Parathyroid adenoma (tissue), 2 donors: ENCODE data around the gene GATB.

Experiments
- H2AFZ ChIP-seq: fragments of 300-600 bp; sonication (generic); one replicate; pipeline ENCODE4 v1.7.0; 2017; ENCODE audit warnings: antibody characterized with exemption, mild to moderate bottlenecking
- H3K27ac ChIP-seq: fragments of 300-600 bp; sonication (generic); one replicate; pipeline ENCODE4 v1.7.0; 2017
- H3K27me3 ChIP-seq: fragments of 300-600 bp; sonication (generic); one replicate; pipeline ENCODE4 v1.7.0; 2017; ENCODE audit warnings: low read length; ENCODE audit not compliant: control insufficient read depth, insufficient read depth
- H3K36me3 ChIP-seq: fragments of 300-600 bp; sonication (generic); one replicate; pipeline ENCODE4 v1.7.0; 2017; ENCODE audit warnings: low read length; ENCODE audit not compliant: control insufficient read depth, insufficient read depth
- H3K4me1 ChIP-seq: fragments of 300-600 bp; sonication (generic); one replicate; pipeline ENCODE4 v1.7.0; 2017; ENCODE audit warnings: control low read depth
- H3K4me2 ChIP-seq: fragments of 300-600 bp; sonication (generic); one replicate; pipeline ENCODE4 v1.7.0; 2017; ENCODE audit warnings: low read length
- H3K4me3 ChIP-seq: fragments of 300-600 bp; sonication (generic); one replicate; pipeline ENCODE4 v1.7.0; 2017; ENCODE audit warnings: low read depth, low read length
- H3K79me2 ChIP-seq: fragments of 300-600 bp; sonication (generic); one replicate; pipeline ENCODE4 v1.7.0; 2017; ENCODE audit warnings: control low read depth
- H3K9ac ChIP-seq: fragments of 300-600 bp; sonication (generic); one replicate; pipeline ENCODE4 v1.7.0; 2017; ENCODE audit warnings: mild to moderate bottlenecking
- H3K9me3 ChIP-seq: fragments of 300-600 bp; sonication (generic); one replicate; pipeline ENCODE4 v1.7.0; 2017; ENCODE audit warnings: low read length; ENCODE audit not compliant: control insufficient read depth
- CTCF ChIP-seq: fragments of 300-600 bp; sonication (generic); IDR thresholded peaks from one replicate; pipeline ENCODE4 v1.7.0; 2017; ENCODE audit warnings: antibody characterized with exemption, mild to moderate bottlenecking
- donor health status: primary hyperparathyroidism.

The GATB gene

GRCh38 chr4:151687021-151687640 lies 73.7 kb downstream of the GATB start:
- no peak for TF ChIP-seq CTCF
- no peaks in the 10 kb centered on the region for H3K27me3 ChIP-seq

DNA sequence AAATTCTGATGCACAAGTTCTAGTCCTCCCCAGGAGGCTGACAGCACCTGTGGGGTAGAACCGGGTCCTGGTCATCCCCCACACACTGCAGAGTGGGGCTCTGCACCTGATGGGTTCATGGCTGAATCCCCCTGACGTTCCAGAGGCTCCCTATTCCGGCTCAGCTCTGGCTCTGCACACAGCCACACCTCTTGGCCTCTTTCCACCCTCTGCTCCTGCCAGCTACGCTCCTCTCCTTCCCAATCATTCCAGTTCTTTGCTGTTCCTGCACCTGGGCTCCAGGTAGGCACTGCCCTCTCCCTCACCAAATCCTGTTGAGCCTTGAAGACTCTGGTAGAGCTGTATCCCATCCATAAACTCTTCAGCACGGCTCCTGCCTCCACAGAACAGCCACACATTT lies 75.5 kb downstream of the GATB start:
- no peaks in the 10 kb centered on the region for H3K27me3 ChIP-seq
- H3K4me1 ChIP-seq = peaks cover 3% of the 10 kb centered on the region
- no peaks in the 10 kb centered on the region for H3K36me3 ChIP-seq
- H3K9me3 ChIP-seq = no peaks in the 10 kb centered on the region
- no peak overlapping the region for H3K4me3 ChIP-seq
- no peak overlapping the region for H2AFZ ChIP-seq
- H3K27ac ChIP-seq = no peak overlapping the region
- no peaks in the 10 kb centered on the region for H3K79me2 ChIP-seq
- H3K9ac ChIP-seq = no peak overlapping the region
- no peak for TF ChIP-seq CTCF
- H3K4me2 ChIP-seq = no peak overlapping the region

More at GRCh38 chr4:151687021-151687640, 73.7 kb downstream of the GATB start:
- H3K4me3 ChIP-seq = no peak overlapping the region
- no peak overlapping the region for H2AFZ ChIP-seq
- H3K36me3 ChIP-seq = no peaks in the 10 kb centered on the region
- no peaks in the 10 kb centered on the region for H3K9me3 ChIP-seq
- H3K79me2 ChIP-seq = no peaks in the 10 kb centered on the region
- peaks cover 3% of the 10 kb centered on the region for H3K4me1 ChIP-seq
- H3K27ac ChIP-seq = no peak overlapping the region
- no peak overlapping the region for H3K9ac ChIP-seq
- H3K4me2 ChIP-seq = no peak overlapping the region

DNA sequence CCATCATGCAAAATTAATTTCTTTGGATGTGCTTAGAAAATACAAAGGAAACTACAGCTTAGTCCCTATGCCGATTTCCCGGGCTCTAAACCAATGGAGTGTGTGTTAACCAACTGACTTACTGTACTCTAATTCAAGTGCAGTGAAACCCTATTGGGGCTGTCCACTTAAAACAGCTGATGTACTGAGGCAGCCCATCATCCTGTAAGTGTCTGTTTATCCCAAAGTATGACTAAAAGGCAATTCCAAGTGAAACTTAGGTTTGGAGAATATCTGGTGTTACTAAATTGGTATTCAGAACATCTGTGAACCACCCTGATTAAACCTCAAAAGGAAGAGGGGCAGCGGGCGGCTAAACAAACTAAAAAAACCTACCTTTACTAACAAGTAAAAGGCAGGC lies 79.7 kb downstream of the GATB start:
- Histone ChIP-seq H2AFZ (no peak overlapping the region), H3K27me3 (no peaks in the 10 kb centered on the region), H3K4me2 (no peak overlapping the region), H3K27ac (no peak overlapping the region), H3K4me1 (no peaks in the 10 kb centered on the region), H3K79me2 (no peaks in the 10 kb centered on the region), H3K36me3 (no peaks in the 10 kb centered on the region), H3K9ac (no peak overlapping the region), H3K9me3 (no peaks in the 10 kb centered on the region), H3K4me3 (no peak overlapping the region)
- TF ChIP-seq CTCF = no peak

- Histone ChIP-seq H3K9ac (no peak overlapping the region), H3K9me3 (no peaks in the 10 kb centered on the region), H3K79me2 (no peaks in the 10 kb centered on the region), H3K4me2 (no peak overlapping the region), H3K27ac (no peak overlapping the region), H3K4me1 (no peaks in the 10 kb centered on the region), H2AFZ (no peak overlapping the region), H3K36me3 (no peaks in the 10 kb centered on the region), H3K4me3 (no peak overlapping the region), H3K27me3 (no peaks in the 10 kb centered on the region)
- no peak for TF ChIP-seq CTCF
Observed at GRCh38 chr4:151679231-151679630, 81.6 kb downstream of the GATB start.
